ENCODE measurements around the gene SLC40A1. TPM values are rescaled to one million over a fixed set of nuclear protein-coding genes. Genes with fewer than 3 reads are reported as not detected.

Gene SLC40A1
- total and polyA plus RNA-seq, 7 donors = 8.4 to 65.7 (median 27.8) TPM

DNA sequence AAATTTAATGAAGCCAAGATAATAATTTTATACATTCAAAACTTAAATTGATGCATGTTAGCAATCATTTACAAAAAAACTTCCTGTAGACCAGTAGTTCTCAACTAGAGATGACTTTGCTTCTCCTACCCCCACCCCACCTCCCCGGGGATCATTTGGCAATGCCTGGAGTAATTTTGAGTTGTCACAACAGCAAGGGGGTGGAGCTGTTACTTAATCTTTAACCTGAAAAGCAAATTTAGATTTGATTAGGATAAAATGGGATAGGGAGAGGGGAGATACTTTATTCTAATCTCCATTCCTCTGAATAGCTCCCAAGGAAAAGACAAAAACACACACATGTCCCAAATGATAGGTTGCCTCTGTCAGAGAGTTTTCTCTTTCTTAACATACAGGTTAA lies 4.2 kb downstream of the SLC40A1 start:
- intact Hi-C loops (cut with DNase I) = loop anchor here (5.0 to 10.0 kb wide), 2 partner anchors 69 to 112 kb away; no protein-coding TSS in a partner anchor
- H3K36me3 ChIP-seq (ENCODE audit: insufficient read depth in 1 of 2, low read depth in 1 of 2) = peaks cover 0 to 55% of the 10 kb centered on the region in 2 donors
- H3K9me3 ChIP-seq = no peaks in the 10 kb centered on the region
- peak overlapping the region; percentile 31 for H3K27ac ChIP-seq
- H3K4me3 ChIP-seq = peak overlapping the region; percentile 82
- no peak for ATAC-seq
- no peak for TF ChIP-seq CTCF (IDR thresholded peaks at IDR 0.05)
- peak; percentile 54 to 72 for DNase-seq
- H3K4me1 ChIP-seq = peaks cover 59% of the 10 kb centered on the region
- WGBS, 3 donors = 27 to 48% (median 47%) methylated on average over 1 of the region's 1 CpG
- no peaks in the 10 kb centered on the region for H3K27me3 ChIP-seq (ENCODE audit: insufficient read depth in 3 of 3, low read length in 2 of 3)

DNA sequence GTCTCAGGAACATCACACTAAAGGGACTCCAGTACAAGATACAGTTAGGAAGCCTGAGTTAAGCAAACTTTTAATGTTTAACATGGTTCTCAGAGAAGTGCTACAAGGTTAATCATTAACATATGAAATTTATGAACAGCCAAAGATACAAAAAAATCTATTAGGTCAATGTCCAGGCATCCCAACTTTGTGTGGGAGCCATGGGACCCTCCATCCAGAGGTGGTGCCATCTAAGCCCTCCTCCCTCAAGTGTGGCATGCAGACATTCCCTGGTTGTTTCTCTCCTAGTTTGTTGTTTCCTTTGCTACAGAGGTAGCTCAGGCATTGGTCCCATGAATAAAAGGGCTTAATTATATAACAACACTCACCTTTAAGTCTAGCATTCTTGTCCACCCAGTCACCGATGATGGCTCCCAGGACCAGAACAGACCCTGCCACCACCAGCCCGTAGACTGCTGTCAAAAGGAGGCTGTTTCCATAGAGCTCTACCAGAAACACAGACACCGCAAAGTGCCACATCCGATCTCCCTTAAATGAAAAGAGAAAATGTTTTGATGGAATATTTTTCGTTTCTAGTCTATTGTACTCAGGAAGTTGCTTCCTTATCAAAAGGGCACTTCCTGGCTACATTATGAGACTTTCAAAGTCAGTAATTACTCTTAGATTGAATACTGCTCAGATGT lies 5.7 kb downstream of the SLC40A1 start:
- WGBS, 3 donors = 72 to 79% (median 75%) methylated on average over 5 of the region's 5 CpGs
- H3K27me3 ChIP-seq (ENCODE audit: insufficient read depth in 3 of 3, low read length in 2 of 3) = no peaks in the 10 kb centered on the region
- ATAC-seq = no peak
- peak overlapping the region; percentile 82 for H3K4me3 ChIP-seq
- no peak for DNase-seq
- no peaks in the 10 kb centered on the region for H3K9me3 ChIP-seq
- peak overlapping the region; percentile 48 for H3K27ac ChIP-seq
- no peak for TF ChIP-seq CTCF (IDR thresholded peaks at IDR 0.05)
- H3K4me1 ChIP-seq = peaks cover 60% of the 10 kb centered on the region
- intact Hi-C loops (cut with DNase I) = loop anchor here (2.0 to 10.0 kb wide), 4 partner anchors 16 to 110 kb away; no protein-coding TSS in a partner anchor
- peaks cover 0 to 70% of the 10 kb centered on the region in 2 donors for H3K36me3 ChIP-seq (ENCODE audit: insufficient read depth in 1 of 2, low read depth in 1 of 2)

GRCh38 chr2:189570570-189571031 lies 10.0 kb downstream of the SLC40A1 start:
- DNase-seq (no peak), ATAC-seq (no peak)
- Histone ChIP-seq H3K4me3 (no peak overlapping the region), H3K27ac (no peak overlapping the region), H3K27me3 (ENCODE audit: insufficient read depth in 3 of 3, low read length in 2 of 3) (no peaks in the 10 kb centered on the region), H3K4me1 (peaks cover 24% of the 10 kb centered on the region), H3K9me3 (no peaks in the 10 kb centered on the region), H3K36me3 (ENCODE audit: insufficient read depth in 1 of 2, low read depth in 1 of 2) (peaks cover 0 to 100% of the 10 kb centered on the region in 2 donors)
- WGBS, 3 donors = 85 to 90% (median 90%) methylated on average over 1 of the region's 1 CpG
- intact Hi-C loops (cut with DNase I) = loop anchor here (5.0 to 10.0 kb wide), 2 partner anchors 103 to 106 kb away; no protein-coding TSS in a partner anchor
- TF ChIP-seq CTCF (IDR thresholded peaks at IDR 0.05) = no peak

DNA sequence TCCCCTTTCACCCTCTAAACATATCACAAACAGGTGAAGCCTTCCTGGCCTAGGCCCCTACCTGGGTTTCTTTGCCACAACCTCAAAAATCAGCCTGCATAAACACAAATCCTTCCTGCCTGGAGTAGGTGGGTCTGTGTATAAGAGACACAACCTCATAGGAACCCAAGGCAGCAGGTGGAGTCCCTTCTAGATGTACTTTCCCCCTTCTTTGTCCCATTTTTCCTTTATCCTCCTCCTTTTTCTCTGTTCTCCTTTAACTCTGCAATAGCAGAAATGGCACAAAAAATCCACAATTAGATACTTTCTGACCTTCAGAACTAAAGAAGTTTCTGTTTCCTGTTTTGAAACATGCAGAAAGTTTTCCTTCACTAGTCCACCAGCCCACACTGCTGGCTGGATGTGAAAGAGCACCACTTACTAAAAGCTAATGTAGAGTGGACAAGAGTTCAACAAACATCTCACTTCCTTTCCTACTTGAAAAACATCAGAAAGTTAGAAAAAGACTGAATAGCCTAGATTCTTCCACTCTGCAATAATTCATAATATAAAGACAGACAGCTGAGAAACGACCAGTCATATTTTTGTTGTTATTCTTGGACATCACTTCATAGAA lies 11.2 kb downstream of the SLC40A1 start:
- Histone ChIP-seq H3K9me3 (no peaks in the 10 kb centered on the region), H3K4me3 (no peak overlapping the region), H3K27ac (peak overlapping the region; percentile 25), H3K4me1 (peaks cover 14% of the 10 kb centered on the region), H3K27me3 (ENCODE audit: insufficient read depth in 3 of 3, low read length in 2 of 3) (no peaks in the 10 kb centered on the region), H3K36me3 (ENCODE audit: insufficient read depth in 1 of 2, low read depth in 1 of 2) (peaks cover 0 to 100% of the 10 kb centered on the region in 2 donors)
- 24 to 31% (median 28%) methylated on average over 1 of the region's 1 CpG for WGBS, 3 donors
- intact Hi-C loops (cut with DNase I) = no loop called here
- ATAC-seq = no peak
- TF ChIP-seq CTCF (IDR thresholded peaks at IDR 0.05) = peak; percentile 4
- no peak for DNase-seq
